DOHH2 (cell line): ENCODE measurements around the gene CCL13.

ENCODE experiments used
- EZH2phosphoT487 ChIP-seq: fragments of 200-600 bp; sonication (generic); IDR thresholded peaks from 2 replicates; pipeline ENCODE4 v1.6.1; 2017; ENCODE audit warnings: borderline replicate concordance, mild to moderate bottlenecking, antibody characterized with exemption, low read length, moderate library complexity, mixed read lengths
- TF ChIP-seq, protein P1 (sequence below): fragments of 200-600 bp; sonication (generic); IDR thresholded peaks from one replicate; pipeline ENCODE4 v1.5.1; 2014; ENCODE audit warnings: antibody characterized with exemption, mild to moderate bottlenecking, low read depth, low read length; ENCODE audit not compliant: poor library complexity, severe bottlenecking

DNA sequence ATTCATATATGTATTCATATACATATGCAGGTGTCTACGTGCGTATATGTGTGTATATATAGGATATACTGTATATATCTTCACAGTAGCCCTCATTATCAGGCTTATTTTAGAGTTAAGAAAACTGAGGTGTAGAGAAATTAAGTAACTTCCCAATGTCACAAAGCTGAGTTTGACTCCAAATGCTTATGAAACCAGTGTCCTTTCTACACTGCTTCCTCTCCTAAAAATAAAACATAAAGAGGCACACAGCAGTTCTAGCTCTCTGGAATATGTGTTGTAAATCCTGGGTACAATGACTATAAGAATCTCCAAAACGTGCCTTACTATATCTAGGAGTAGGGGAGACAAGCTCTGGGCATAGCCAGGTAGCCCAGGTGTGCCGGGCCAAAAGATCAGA is 46.7 kb downstream of the CCL13 start:
- TF ChIP-seq, protein P1, sequence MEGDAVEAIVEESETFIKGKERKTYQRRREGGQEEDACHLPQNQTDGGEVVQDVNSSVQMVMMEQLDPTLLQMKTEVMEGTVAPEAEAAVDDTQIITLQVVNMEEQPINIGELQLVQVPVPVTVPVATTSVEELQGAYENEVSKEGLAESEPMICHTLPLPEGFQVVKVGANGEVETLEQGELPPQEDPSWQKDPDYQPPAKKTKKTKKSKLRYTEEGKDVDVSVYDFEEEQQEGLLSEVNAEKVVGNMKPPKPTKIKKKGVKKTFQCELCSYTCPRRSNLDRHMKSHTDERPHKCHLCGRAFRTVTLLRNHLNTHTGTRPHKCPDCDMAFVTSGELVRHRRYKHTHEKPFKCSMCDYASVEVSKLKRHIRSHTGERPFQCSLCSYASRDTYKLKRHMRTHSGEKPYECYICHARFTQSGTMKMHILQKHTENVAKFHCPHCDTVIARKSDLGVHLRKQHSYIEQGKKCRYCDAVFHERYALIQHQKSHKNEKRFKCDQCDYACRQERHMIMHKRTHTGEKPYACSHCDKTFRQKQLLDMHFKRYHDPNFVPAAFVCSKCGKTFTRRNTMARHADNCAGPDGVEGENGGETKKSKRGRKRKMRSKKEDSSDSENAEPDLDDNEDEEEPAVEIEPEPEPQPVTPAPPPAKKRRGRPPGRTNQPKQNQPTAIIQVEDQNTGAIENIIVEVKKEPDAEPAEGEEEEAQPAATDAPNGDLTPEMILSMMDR: no peak
- no peak for TF ChIP-seq EZH2phosphoT487
